K562 (cell line): ENCODE data around the gene OXTR. TPM values are rescaled to one million over a fixed set of nuclear protein-coding genes. Genes with fewer than 3 reads are reported as not detected.

Experiments
- ATAC-seq: fragments of 200-7000 bp; cut with Tn5 transposase; 3 replicates; pipeline ENCODE4 v1.9.1; 2020; ENCODE audit warnings: moderate library complexity
- BruUV-seq: library from RNA; stranded (reverse); fragments of 400-500 nt; replicated peaks from 2 replicates; lab custom pipeline; 2021; lab: Mats Ljungman, UMichigan
- CTCF ChIA-PET: fragments of 300-600 bp; formaldehyde crosslinking; extraction: SDS; loops from one replicate; lab custom pipeline; 2021; ENCODE audit warnings: low intra/inter-chr PET ratio; lab: Yijun Ruan, JAX
- POLR2A ChIA-PET: fragments of 300-600, 350-650 bp; sonication (Branson Sonifier 250); formaldehyde crosslinking; extraction: SDS; loops from one replicate; lab custom pipeline; 2021; ENCODE audit warnings: antibody characterized with exemption, inconsistent platforms; lab: Yijun Ruan, JAX
- DNase-seq, 4 experiments: peaks; one replicate each; pipeline versions ENCODE4 v3.0.0 to v3.0.0-alpha.2; 2011 to 2018; ENCODE audit warnings: low spot score in 3 of 4, mixed read lengths in 3 of 4; ENCODE audit errors: extremely low read depth in 1 of 4
- FAIRE-seq: peaks from 2 replicates; lab custom pipeline; 2011; peaks lifted over from hg19 to GRCh38; lab: Jason Lieb, UNC
- H2AFZ ChIP-seq: 2 replicates; pipeline ENCODE4 v1.6.0; 2011; ENCODE audit warnings: low read depth, low read length, control low read depth, inconsistent platforms
- H3K27ac ChIP-seq: fragments of 200-600 bp; 3 replicates; pipeline ENCODE4 v1.8.0; 2011; ENCODE audit warnings: low read depth, mild to moderate bottlenecking, control low read depth, inconsistent platforms, low read length, moderate library complexity, mixed read lengths; ENCODE audit errors: extremely low read depth
- H3K27me3 ChIP-seq, 2 experiments: fragments of 300-600 bp in 1 of 2; 2 replicates in 1 of 2; 3 replicates in 1 of 2; pipeline versions ENCODE4 v1.6.0 to v1.8.0; 2011; ENCODE audit warnings: inconsistent platforms in 2 of 2, low read length in 2 of 2, mild to moderate bottlenecking in 1 of 2, mixed read lengths in 1 of 2, moderate library complexity in 1 of 2; ENCODE audit not compliant: control insufficient read depth in 2 of 2, insufficient read depth in 2 of 2
- H3K36me3 ChIP-seq: fragments of 300-600 bp; 3 replicates; pipeline ENCODE4 v1.8.0; 2011; ENCODE audit warnings: mild to moderate bottlenecking, low read length, inconsistent platforms; ENCODE audit not compliant: control insufficient read depth, insufficient read depth
- H3K4me1 ChIP-seq, 2 experiments: fragments of 200-600 bp in 1 of 2; replicated peaks in 1 of 2; 2 replicates in 1 of 2; 3 replicates in 1 of 2; pipeline versions ENCODE4 v1.5.1 to v1.8.0; 2011; ENCODE audit warnings: inconsistent platforms in 2 of 2, low read length in 2 of 2, mild to moderate bottlenecking in 1 of 2, mixed read lengths in 1 of 2, moderate library complexity in 1 of 2; ENCODE audit not compliant: control insufficient read depth in 2 of 2, insufficient read depth in 2 of 2
- H3K4me2 ChIP-seq: 2 replicates; pipeline ENCODE4 v1.6.1; 2011; ENCODE audit warnings: low read length, control low read depth, inconsistent platforms, mixed read lengths; ENCODE audit not compliant: insufficient read depth
- H3K4me3 ChIP-seq: fragments of 200-600 bp; sonication (generic), shearing (Covaris generic); 2 replicates; pipeline ENCODE4 v1.5.1; 2016; ENCODE audit warnings: control low read depth, inconsistent platforms
- H3K79me2 ChIP-seq: fragments of 200-600 bp; 3 replicates; pipeline ENCODE4 v1.8.0; 2011; ENCODE audit warnings: low read length, inconsistent platforms; ENCODE audit not compliant: control insufficient read depth, insufficient read depth
- H3K9ac ChIP-seq, 2 experiments: 2 replicates each; pipeline versions ENCODE4 v1.6.0 to v1.6.1; 2011; ENCODE audit warnings: low read depth in 2 of 2, low read length in 2 of 2, control low read depth in 1 of 2, inconsistent platforms in 1 of 2, mild to moderate bottlenecking in 1 of 2, mixed read lengths in 1 of 2; ENCODE audit not compliant: insufficient read depth in 1 of 2
- H3K9me1 ChIP-seq: one replicate; pipeline ENCODE4 v1.6.0; 2011; ENCODE audit warnings: inconsistent platforms, mild to moderate bottlenecking, low read length, moderate library complexity; ENCODE audit not compliant: control insufficient read depth, insufficient read depth
- H3K9me3 ChIP-seq: replicated peaks from 2 replicates; pipeline ENCODE4 v1.5.1; 2011; ENCODE audit warnings: low read depth, low read length, inconsistent platforms; ENCODE audit not compliant: control insufficient read depth, insufficient read depth
- H4K20me1 ChIP-seq: replicated peaks from 2 replicates; pipeline ENCODE4 v1.6.1; 2011; ENCODE audit warnings: low read length, inconsistent platforms, mixed read lengths; ENCODE audit not compliant: control insufficient read depth, insufficient read depth
- BRF1 ChIP-seq: IDR thresholded peaks from 3 replicates; pipeline ENCODE4 v1.6.1; 2011; ENCODE audit warnings: borderline replicate concordance, mild to moderate bottlenecking; ENCODE audit not compliant: insufficient read length; ENCODE audit errors: extremely low read depth
- FOXK2 ChIP-seq, 2 experiments: fragments of 450-650 bp; IDR thresholded peaks in 1 of 2; conservative IDR thresholded peaks in 1 of 2; 2 replicates each; pipeline ENCODE4 v1.6.1; 2016; ENCODE audit warnings: low read depth in 2 of 2, mild to moderate bottlenecking in 1 of 2
- NR3C1 ChIP-seq: sonication (generic); formaldehyde crosslinking; IDR thresholded peaks from 2 replicates; pipeline ENCODE4 v1.8.1; 2022; ENCODE audit warnings: missing genetic modification reagents
- ZFP36 ChIP-seq: fragments of 150-350 bp; IDR thresholded peaks from 2 replicates; pipeline ENCODE4 v1.6.1; 2018; ENCODE audit warnings: low read length, low read depth; ENCODE audit not compliant: partially characterized antibody
- ZNF134 ChIP-seq: fragments of 250-450 bp; sonication (Bioruptor Pico); conservative IDR thresholded peaks from 2 replicates; pipeline ENCODE4 v1.4.0; 2020
- ZNF75A ChIP-seq: fragments of 450-650 bp; formaldehyde crosslinking; IDR thresholded peaks from 2 replicates; pipeline ENCODE4 v1.4.0; 2020; ENCODE audit warnings: mild to moderate bottlenecking
- ZZZ3 ChIP-seq: fragments of 450-650 bp; IDR thresholded peaks from 2 replicates; pipeline ENCODE4 v1.6.1; 2016; ENCODE audit warnings: antibody characterized with exemption, mild to moderate bottlenecking, moderate library complexity
- WGBS: fragments of 100-300 bp; shearing (Covaris generic); methylation state at CpG from one replicate; pipeline ENCODE4 v1.1.6; 2016; ENCODE audit warnings: low coverage, mixed read lengths; ENCODE audit not compliant: insufficient coverage; ENCODE audit errors: missing lambda C conversion rate; 5-methylcytosine and 5-hydroxymethylcytosine counted together
- in situ Hi-C: fragments of 300-500 bp; cut with MboI; formaldehyde crosslinking; loops from 4 replicates; pipeline ENCODE4 v1.15.0; 2018; ENCODE audit warnings: inconsistent platforms, mixed read lengths
- intact Hi-C: fragments of 100-400 bp; cut with micrococcal nuclease; formaldehyde crosslinking; loops from 2 replicates; pipeline ENCODE4 v1.14.2; 2022
- polyA plus RNA-seq, 8 experiments: library from polyadenylated mRNA; depleted of rRNA in 4 of 8; stranded (reverse) in 5 of 8; unstranded in 3 of 8; fragments of >200 nt; fragmentation: Nextera tagmentation in 2 of 8; fragmentation: Illumina TruSeq in 1 of 8; extraction: Ambion mirVana in 2 of 8; extraction: Trizol in 1 of 8; gene quantifications; 2 replicates each; pipeline versions ENCODE4 v1.2.1 to v1.2.3, GENCODE V29; 2011 to 2014; ENCODE audit warnings: inconsistent platforms in 1 of 8, missing spikeins in 1 of 8
- total RNA-seq, 7 experiments: library from RNA; depleted of rRNA in 6 of 7; stranded (reverse); fragments of >200 nt in 6 of 7; fragmentation: Illumina TruSeq in 2 of 7; extraction: Trizol in 2 of 7; gene quantifications; 2 replicates each; pipeline versions ENCODE4 v1.2.1 to v1.2.3, GENCODE V29; 2011 to 2021; ENCODE audit warnings: low replicate concordance in 1 of 7
- TF ChIP-seq, protein P1 (sequence below): fragments of 450-650 bp; IDR thresholded peaks from 2 replicates; pipeline ENCODE4 v1.6.1; 2016; ENCODE audit warnings: low read depth
- TF ChIP-seq, protein P2 (sequence below): fragments of 250-450 bp; sonication (Bioruptor Pico); IDR thresholded peaks from 2 replicates; pipeline ENCODE4 v1.8.0; 2021; ENCODE audit warnings: moderate library complexity, mild to moderate bottlenecking, inconsistent platforms

OXTR gene
- total and polyA plus RNA-seq, 9 of the 15 experiments (the other 6 are each of a cell fraction or from before 2014, with no cell fraction given) = 0.14 to 1.3 (median 0.80) TPM

DNA sequence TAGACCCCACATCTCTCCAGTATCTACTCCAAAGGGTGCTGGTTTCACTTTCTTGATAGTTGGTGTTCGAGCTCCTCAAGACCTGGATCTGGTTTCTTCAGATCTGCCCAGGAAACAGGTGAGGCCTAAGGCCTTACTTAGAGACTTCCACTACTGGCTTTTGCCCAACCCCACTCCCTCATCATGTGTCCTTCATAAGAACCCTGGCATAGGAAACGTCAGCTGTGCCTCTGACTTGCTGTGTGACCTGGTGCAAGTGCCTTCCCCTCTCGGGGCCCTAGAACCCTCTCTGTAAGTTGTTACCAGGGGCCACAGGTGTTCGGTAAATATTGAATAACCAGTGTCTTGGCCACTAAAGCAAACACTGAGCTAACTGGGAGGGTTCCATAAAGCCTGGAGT, 3.9 kb downstream of the OXTR start:
- H3K4me3 ChIP-seq = no peak overlapping the region
- CTCF ChIA-PET = no interaction called here
- no peaks in the 10 kb centered on the region for H3K36me3 ChIP-seq
- 0% methylated on average over 4 of the region's 4 CpGs for WGBS
- H3K27ac ChIP-seq = no peak overlapping the region
- H3K9ac ChIP-seq = no peak overlapping the region
- DNase-seq (no peak), FAIRE-seq (no peak), ATAC-seq (no peak)
- H3K9me3 ChIP-seq = no peaks in the 10 kb centered on the region
- no peak overlapping the region for H2AFZ ChIP-seq
- H3K79me2 ChIP-seq = no peaks in the 10 kb centered on the region
- intact Hi-C loops = loop anchor here (5.0 kb wide), 3 partner anchors 103 to 302 kb away; partner anchors contain the start of gene RAD18
- no peak overlapping the region for H3K4me2 ChIP-seq
- no TSS peak for BruUV-seq
- H3K9me1 ChIP-seq = no peaks in the 10 kb centered on the region
- in situ Hi-C loops = no loop called here
- peak; percentile 5 for TF ChIP-seq ZFP36
- TF ChIP-seq NR3C1 (CRISPR knock-in tag) = no peak
- TF ChIP-seq ZNF134 (CRISPR knock-in tag) = no peak
- no peaks in the 10 kb centered on the region for H4K20me1 ChIP-seq
- H3K27me3 ChIP-seq = peaks cover 10 to 38% of the 10 kb centered on the region in 2 experiments
- POLR2A ChIA-PET = no interaction called here
- H3K4me1 ChIP-seq = peaks cover 0 to 12% of the 10 kb centered on the region in 2 experiments; a peak in 2 of 5 replicates

DNA sequence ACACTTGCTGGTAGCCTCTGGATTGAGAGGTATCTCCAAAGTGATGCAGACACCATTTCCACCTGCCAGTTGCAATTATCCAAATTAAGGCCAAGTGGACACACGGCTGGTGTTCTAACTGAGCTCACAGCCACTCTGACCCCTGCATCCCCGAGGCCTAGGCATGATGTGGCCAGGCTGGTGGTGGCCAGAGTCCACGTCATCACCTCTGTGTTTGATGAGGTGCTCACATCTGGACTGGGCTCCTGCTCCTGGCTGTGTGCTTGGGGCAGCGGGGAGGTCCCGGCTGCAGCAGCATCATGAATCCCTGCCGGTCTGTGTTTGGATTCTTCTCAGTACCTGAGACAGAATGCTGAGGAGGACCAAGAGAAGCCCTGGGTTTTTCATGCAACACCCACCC, 4.9 kb downstream of the OXTR start:
- BruUV-seq = no TSS peak
- no peaks in the 10 kb centered on the region for H3K9me3 ChIP-seq
- no peaks in the 10 kb centered on the region for H3K36me3 ChIP-seq
- H3K9me1 ChIP-seq = no peaks in the 10 kb centered on the region
- no peaks in the 10 kb centered on the region for H3K79me2 ChIP-seq
- ATAC-seq (no peak), DNase-seq (no peak), FAIRE-seq (no peak)
- H3K9ac ChIP-seq = no peak overlapping the region
- WGBS = 8% methylated on average over 6 of the region's 6 CpGs
- no peaks in the 10 kb centered on the region for H4K20me1 ChIP-seq
- peaks cover 11 to 43% of the 10 kb centered on the region in 2 experiments; a peak in 4 of 5 replicates for H3K27me3 ChIP-seq
- in situ Hi-C loops = no loop called here
- intact Hi-C loops = no loop called here
- ChIA-PET CTCF (no interaction called here), POLR2A (no interaction called here)
- H3K4me2 ChIP-seq = no peak overlapping the region
- no peak overlapping the region for H3K4me3 ChIP-seq
- H3K27ac ChIP-seq = no peak overlapping the region
- H2AFZ ChIP-seq = no peak overlapping the region
- H3K4me1 ChIP-seq = peaks cover 0 to 12% of the 10 kb centered on the region in 2 experiments; a peak in 2 of 5 replicates
- no peak for TF ChIP-seq FOXK2 (conservative IDR thresholded peaks at IDR 0.05 in 1 of 2, IDR thresholded peaks at IDR 0.05 in 1 of 2; ENCODE audit: low read depth in 2 of 2)
- TF ChIP-seq, protein P1, sequence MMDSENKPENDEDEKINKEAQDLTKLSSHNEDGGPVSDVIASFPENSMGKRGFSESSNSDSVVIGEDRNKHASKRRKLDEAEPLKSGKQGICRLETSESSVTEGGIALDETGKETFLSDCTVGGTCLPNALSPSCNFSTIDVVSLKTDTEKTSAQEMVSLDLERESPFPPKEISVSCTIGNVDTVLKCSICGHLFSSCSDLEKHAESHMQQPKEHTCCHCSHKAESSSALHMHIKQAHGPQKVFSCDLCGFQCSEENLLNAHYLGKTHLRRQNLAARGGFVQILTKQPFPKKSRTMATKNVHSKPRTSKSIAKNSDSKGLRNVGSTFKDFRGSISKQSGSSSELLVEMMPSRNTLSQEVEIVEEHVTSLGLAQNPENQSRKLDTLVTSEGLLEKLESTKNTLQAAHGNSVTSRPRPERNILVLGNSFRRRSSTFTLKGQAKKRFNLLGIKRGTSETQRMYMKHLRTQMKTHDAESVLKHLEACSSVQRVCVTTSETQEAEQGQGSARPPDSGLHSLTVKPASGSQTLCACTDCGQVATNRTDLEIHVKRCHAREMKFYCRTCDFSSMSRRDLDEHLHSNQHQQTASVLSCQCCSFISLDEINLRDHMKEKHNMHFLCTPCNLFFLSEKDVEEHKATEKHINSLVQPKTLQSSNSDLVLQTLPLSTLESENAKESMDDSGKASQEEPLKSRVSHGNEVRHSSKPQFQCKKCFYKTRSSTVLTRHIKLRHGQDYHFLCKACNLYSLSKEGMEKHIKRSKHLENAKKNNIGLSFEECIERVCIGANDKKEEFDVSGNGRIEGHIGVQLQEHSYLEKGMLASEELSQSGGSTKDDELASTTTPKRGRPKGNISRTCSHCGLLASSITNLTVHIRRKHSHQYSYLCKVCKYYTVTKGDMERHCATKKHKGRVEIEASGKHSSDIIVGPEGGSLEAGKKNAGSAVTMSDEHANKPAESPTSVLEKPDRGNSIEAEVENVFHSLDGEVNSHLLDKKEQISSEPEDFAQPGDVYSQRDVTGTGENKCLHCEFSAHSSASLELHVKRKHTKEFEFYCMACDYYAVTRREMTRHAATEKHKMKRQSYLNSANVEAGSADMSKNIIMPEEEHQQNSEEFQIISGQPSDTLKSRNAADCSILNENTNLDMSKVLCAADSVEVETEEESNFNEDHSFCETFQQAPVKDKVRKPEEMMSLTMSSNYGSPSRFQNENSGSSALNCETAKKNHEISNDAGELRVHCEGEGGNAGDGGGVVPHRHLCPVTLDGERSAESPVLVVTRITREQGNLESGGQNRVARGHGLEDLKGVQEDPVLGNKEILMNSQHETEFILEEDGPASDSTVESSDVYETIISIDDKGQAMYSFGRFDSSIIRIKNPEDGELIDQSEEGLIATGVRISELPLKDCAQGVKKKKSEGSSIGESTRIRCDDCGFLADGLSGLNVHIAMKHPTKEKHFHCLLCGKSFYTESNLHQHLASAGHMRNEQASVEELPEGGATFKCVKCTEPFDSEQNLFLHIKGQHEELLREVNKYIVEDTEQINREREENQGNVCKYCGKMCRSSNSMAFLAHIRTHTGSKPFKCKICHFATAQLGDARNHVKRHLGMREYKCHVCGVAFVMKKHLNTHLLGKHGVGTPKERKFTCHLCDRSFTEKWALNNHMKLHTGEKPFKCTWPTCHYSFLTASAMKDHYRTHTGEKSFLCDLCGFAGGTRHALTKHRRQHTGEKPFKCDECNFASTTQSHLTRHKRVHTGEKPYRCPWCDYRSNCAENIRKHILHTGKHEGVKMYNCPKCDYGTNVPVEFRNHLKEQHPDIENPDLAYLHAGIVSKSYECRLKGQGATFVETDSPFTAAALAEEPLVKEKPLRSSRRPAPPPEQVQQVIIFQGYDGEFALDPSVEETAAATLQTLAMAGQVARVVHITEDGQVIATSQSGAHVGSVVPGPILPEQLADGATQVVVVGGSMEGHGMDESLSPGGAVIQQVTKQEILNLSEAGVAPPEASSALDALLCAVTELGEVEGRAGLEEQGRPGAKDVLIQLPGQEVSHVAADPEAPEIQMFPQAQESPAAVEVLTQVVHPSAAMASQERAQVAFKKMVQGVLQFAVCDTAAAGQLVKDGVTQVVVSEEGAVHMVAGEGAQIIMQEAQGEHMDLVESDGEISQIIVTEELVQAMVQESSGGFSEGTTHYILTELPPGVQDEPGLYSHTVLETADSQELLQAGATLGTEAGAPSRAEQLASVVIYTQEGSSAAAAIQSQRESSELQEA = no peak
- no peak for TF ChIP-seq BRF1
- no peak for TF ChIP-seq ZNF75A (CRISPR knock-in tag)
- no peak for TF ChIP-seq ZZZ3
- TF ChIP-seq, protein P2, sequence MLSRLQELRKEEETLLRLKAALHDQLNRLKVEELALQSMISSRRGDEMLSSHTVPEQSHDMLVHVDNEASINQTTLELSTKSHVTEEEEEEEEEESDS (CRISPR knock-in tag) = no peak
